Stimulated activated CD8-positive, alpha-beta memory T cell treated with anti-CD3 and anti-CD28 coated beads, Interleukin-15, amount 100 ng/mL, for 24 hours (primary cell): ENCODE results near the gene AGPAT2.

Source experiments
- DNase-seq: peaks from one replicate; pipeline ENCODE4 v3.0.0-alpha.2; 2020; ENCODE audit warnings: low read depth

Gene AGPAT2

DNA sequence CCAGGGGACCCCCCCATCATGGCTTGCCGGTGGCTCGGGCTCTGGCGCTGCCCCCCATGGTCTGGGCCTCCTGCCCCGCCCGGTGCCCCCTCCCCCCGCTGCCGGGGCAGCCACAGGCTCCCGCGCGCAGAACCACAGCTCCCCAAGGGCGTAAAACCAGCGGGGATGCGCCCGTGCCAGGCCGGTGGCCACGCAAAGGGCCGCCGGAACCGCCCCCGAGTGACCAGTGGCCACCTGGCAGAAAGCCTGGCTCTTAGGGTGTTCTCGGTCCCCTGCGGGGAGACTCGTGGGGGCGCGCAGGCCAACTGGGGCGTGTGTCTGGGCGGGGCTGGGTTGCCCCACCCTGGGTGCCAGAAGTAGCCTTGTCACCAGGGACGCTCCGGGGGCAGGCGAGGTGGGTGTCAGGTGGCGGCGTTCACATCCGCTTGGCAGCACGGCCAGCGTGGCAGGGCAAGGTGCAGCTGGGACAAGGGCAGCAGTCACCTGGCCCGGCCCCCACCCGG lies 515 bp upstream of the AGPAT2 start:
- DNase-seq, result no peak

DNA sequence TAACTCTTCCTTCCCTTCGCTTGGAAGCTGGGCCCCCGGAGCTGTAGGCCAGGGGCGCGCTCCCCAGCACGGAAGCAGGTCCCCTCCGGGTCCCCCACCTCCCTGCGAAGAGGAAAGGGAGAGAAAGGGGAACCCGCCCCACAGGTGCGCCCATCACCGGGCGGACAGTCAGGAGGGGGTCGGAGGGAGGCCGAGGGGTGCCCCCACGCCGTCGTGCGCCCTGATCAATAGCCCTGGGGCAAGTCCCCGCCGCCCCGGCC lies 793 bp downstream of the AGPAT2 start:
- no peak for DNase-seq

DNA sequence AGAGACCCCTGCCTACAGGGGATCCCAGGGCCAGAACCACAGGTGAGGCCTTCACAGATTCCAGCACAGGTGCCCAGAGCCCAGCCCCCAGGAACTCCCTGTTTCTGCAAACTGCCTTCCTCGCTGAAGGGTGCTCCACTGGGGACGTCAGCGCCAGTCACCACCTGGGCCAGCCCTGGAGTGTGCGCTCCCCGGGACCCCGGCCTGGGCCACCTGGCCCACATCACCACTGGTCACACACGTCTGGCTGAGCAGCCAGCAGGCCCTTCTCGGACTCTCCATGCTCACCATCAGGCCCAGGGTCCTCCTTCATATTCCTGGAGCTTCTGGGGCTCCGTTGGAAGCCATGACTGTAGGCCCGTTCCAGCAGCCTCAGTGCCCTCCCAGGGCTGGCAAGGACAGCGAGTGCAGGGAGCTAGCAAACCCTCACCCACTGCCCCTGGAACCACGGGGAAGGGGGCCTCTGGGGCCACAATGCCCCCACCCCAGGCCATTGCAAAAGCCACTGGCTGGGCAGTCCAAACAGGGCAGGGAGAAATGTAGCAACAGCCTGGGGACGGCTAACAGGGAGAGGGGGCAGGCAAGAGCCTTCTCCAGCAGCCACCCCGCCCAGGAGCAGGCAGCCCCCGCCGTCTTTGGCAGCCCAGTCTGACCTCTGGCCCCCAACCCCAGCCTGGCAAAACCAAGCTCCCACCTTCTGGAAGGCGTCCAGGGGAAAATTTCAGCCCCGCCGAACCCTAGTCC lies 1.3 kb downstream of the AGPAT2 start:
- no peak for DNase-seq

DNA sequence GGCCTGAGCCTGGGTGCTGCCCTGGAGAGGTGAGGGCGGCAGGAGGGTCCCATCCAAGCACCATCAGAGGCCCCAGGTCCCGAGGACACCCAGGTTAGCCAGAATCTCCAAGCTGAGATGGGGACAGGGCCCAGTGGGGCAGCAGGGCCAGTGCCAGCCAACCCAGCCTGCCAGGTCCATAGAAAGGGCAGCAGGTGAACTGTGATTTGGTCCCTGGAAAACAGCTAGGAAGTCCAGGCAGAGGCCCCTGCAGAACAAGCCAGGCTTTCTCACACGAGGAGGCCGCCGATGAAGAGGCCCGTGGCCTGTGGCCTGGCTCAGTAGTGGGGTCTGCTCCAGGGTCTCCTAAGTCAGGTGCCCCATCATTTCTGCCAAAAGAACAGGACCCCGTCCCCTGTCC lies 2.0 kb downstream of the AGPAT2 start:
- DNase-seq, result no peak

DNA sequence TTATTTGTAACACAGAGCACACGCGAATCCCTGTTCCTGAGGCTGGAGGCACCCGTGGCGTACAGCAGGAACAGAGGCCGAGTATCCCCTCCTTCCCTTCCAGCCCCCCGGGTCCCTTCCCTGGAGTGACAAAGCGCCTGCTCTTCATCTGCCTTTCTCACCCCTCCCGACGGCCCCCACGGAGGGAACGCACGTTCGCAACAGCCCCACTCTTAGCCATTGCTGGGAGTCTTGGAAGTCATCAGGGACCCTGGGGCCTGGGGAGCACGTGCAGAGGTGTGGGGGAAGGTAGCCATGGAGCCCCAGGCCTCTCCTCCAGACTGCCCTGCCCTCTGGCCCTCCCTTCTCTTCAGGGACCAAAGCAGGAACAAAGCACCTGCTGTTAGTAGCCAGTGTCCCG lies 2.5 kb downstream of the AGPAT2 start:
- no peak for DNase-seq

DNA sequence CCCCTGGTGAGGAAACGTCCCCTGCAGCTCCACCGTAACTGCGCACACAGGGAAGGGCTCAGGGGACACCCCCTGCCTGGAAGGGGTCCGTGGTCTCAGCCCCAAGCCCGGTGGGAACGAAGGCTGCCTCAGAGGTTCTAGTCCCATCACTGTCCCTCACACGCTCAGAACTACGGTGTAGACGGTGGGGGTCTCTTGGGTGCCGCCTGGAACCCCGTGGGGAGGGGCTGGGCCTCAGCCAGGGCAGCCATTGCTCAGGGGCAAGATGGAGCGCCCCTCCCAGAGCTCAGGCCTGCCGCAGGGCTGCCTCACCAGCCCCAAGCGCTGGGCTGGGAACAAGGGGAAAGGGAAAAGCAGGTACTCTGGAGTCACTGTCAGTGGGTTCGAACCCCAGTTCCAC lies 2.9 kb downstream of the AGPAT2 start:
- DNase-seq, result no peak

DNA sequence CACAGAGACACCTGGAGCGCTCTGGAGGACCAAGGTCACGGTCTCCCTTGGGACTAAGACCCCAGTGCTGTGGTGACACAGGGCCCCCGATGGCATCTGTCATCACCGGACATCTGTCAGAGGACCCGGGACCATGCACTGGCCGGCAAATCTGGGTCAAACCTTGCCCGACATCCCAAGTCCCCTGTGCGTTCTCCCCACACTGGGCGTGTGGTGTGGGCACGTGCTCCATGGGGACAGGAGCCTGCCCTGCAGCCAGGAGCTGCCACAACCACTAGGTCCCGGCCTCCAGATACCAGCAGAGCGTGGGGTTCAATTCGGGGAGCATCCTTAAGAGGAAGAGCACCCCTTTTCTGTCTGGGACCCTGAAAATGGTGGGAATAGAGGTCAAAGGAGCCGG lies 3.5 kb downstream of the AGPAT2 start:
- DNase-seq, result no peak

DNA sequence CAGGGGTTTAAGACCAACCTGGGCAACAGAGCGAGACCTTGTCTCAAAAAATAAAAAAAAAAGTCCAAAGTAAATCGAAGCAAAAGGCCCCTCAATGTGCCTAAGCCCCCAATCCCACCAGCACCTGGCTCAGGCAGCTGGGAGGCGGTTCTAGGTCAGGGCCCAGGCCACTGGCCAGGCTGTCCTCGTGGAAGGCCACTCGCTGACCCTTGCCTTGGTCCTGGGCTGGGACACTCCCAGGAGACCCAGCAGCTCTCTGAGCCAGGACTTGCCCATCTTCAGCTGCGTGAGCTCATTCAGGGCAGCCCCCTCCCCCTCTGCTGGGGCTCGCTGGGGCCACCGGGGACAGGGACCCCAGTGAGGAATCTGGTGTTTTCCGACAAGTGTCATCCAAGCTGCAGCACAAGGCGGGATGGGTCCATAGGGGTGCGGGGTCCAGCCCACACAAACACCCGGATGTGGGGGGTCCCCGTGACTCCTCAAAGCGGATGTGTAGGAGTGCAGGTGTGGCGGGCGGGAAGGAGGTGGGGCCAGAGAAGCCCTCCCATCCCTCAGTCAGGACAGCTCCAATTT lies 4.0 kb downstream of the AGPAT2 start:
- DNase-seq, result no peak

DNA sequence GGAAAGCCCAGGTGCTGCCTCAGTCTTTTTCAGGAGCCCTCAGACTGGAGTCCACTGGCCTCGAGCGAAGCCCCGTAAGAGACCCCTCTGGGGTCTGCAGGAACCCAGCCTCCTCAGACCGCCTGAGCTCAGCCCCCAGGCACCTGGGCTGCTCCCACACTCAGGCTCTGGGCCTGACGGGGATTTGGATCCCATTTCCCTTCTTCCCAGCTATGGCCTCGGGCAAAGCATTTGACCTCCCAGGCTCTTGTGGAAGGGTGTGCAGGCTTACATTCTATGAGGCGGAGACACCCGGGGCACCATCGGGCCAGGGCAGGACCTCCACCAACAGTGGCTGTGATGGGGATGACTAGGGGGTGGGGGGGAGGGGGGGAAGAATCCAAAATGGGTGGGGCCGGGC lies 4.5 kb downstream of the AGPAT2 start:
- no peak for DNase-seq

DNA sequence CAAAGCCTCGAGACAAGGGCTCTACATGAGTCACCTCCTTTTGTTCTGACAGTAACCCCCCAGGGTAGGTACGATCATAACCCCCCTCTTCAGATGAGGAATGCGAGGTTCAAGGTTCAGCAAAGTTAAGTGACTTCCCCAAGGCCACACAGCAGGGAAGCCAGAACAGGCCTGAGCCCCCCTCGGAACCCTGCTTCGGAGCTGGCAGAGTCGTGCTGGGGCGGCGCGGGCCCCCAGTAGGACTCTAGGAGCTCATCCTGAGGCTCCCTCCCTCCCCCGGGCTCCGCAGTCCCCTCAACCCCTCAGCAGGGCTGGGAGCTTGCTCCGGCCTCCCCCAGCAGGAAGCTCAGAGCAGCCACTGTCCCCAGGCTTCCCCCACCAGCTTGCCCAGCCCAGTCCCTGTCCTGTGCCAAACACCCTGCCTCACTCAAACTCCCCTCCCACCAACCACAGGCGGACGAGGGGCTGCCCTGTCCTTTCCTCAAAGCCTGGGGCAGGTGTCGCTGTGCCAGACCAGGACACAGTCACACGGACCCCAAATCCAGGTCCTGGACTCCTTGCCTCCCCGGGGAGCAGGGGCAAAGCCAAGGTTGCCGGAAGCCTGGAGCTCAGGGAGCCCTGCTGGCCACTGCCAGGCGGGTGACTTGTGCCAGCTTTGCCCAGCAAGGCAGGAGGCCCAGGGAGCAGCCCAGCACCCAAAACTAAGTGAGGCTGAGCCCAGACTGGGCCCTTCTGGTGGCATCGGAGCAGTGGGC lies 5.1 kb downstream of the AGPAT2 start:
- no peak for DNase-seq

DNA sequence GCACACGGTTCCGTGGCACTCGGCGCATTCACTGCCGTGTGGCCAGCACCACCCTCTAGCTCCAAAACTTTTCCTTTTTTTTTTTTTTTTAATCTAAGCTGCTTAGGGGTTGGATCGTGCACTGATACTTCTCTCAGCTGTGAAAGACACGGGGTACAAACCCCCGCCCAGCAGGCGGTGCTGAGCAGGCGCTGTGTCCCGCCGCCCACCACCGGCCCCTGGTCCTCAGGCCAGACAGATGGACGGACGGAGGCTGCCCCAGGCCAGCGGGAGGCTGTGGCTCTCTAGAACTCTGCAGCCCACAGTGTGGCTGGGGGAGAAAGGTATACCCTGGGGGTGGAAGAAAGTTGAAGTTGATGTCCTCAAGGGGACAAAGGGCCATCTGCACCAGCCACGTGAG lies 6.2 kb downstream of the AGPAT2 start:
- DNase-seq, result no peak

DNA sequence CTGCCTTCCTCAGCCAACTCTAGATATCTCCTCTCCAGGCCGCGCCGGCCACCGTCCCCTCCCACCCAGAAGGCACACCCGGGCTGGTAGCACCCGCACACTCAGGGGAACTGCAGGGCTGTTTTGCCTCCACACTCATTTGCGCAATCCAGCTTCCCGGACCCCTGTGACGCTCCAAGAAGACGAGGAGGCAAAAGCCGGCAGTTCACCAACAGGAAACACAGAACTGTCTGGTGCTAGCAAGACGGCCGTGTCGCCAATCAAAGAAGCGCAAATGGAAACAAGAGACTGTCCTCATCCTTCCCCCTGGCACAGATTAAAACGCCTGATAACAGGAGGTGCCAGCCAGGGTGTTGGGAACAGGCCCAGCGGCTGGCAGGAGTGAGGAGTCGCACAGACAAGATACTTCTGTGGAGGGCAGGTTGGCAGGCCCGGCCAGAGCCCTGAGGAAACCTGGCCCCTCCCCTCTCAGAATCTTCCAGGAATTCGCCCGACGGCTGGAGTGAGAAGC lies 7.8 kb downstream of the AGPAT2 start:
- no peak for DNase-seq

DNA sequence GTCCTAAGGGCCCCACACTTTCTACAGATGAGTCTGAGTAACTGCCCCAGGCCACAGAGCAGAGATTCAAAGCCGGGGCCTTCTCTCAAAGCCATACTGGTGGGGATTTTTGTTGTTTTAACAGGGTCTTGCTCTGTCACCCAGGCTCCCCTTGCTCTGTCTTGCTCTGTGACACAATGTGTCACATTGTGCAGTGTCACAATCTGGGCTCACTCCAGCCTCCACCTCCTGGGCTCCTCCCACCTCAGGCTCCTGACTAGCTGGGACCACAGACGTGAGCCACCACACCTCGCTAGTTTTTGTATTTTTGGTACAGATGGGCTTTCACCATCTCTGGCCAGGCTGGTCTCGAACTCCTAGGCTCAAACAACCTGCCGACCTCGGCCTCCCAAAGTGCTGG lies 8.6 kb downstream of the AGPAT2 start:
- DNase-seq, result no peak

DNA sequence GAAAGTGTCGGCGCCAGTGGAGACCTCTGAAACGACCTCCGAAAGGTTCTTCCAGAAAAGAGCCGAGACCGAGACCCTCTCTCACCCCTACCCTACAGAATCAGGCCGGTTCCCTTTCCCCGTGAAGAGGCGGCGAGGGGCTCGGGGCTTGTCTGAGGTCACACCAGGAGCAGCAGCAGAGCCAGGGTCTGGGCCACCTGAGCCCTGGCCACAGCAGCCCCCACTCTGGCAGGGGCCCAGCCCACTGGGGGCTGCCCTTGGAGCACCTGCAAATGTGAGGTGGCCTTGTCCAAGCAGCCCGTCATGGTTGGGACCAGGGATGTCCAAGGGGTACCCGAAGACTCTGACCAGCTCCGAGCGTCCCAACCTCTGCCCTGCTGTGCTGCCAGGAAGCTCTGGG lies 9.2 kb downstream of the AGPAT2 start:
- no peak for DNase-seq

DNA sequence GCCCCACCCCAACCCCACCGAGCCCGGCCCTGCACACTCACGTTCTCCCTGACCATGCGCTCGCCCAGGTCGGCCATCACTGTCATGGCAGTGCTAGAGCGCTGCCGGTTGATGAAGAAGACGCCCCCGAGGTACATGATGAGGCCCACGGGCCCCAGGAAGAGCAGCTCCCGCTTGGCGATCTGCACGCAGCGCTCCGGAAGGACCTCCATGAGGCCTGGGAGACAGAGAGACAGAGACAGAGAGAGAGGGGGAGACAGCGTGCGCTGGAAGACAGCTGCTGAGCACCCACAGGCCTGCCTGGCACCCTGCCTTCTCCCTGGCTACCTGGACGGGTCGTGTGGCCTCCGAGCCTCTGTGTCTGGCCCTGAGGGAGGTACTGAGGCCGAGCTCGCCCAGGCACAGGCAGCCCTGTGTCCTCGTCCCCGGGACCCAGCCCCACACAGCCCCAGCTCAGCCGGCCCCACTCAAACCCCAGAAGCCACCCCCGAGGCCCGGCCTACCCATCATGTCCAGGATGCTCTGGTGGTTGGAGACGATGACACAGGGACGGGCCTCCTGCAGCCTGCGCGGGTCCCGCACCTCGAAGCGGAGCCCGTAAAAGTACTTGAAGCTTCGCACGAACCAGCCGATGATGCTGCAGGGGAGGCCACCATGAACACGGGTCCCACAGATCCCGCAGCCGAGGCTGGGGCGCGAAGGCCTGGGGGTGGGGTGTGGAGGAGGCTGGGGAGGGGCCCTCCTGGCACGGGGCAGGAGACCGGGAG lies 10.2 kb downstream of the AGPAT2 start:
- DNase-seq, result no peak

DNA sequence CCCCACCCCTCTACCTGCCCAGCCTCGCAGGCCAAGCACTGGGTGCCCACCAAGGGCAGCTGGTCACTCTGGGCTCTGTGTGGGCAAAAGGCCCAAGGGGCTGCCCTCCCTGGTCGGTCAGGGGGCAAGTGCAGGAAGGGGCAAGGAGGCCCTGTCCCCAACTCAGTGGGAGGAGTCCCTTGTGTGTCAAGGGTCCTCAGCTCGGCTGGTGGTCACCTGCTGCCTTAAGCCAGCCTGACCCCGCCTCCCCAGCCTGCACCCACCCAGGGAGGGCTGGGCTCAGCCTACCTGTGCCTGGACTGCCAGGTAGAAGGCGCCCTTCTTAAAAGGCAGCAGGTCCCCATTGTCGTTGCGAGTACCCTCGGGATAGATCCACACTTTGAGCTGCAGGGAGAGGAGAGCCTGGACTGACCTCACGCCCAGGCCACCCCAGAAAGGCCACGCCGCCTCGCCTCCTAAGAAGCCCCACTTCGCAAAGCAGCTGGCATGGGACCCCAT lies 10.9 kb downstream of the AGPAT2 start:
- DNase-seq, result no peak

DNA sequence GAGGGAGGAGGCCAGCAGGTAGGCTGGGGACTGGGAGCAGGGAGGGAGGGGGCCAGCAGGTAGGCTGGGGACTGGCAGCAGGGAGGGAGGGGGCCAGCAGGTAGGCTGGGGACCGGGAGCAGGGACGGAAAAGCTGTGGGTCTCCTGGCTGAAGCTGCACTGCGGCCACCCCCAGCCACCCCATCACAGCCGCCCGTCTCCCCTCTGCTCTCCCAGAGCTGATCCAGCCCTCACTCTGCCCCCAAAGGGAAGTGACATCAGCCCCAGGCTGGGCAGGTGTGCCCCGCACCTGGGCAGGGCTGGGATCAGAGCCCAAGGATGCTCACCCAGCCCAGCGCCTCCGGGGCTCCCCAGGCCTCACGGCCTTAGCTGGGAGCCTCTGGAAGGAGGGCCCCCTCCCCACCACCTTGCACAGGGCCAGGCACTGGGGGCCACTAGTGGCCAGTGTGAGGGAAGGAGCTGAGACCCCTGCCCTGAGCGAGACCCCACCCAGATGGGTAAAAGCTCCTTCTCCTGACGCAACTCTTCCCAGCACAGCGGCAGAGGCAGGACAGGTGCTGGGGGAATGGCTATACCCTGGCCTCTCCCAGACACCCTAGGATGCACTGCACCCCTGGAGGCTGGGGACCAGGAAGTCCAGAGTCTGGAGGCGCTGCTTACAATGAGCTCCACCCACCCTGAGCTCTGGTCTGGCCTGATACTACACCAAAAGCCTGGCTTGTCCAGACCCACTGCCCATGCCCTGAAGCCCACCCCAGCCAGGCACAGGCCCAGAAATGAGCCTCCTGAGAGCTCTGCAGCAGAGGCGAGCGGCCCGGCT lies 11.6 kb downstream of the AGPAT2 start:
- no peak for DNase-seq

DNA sequence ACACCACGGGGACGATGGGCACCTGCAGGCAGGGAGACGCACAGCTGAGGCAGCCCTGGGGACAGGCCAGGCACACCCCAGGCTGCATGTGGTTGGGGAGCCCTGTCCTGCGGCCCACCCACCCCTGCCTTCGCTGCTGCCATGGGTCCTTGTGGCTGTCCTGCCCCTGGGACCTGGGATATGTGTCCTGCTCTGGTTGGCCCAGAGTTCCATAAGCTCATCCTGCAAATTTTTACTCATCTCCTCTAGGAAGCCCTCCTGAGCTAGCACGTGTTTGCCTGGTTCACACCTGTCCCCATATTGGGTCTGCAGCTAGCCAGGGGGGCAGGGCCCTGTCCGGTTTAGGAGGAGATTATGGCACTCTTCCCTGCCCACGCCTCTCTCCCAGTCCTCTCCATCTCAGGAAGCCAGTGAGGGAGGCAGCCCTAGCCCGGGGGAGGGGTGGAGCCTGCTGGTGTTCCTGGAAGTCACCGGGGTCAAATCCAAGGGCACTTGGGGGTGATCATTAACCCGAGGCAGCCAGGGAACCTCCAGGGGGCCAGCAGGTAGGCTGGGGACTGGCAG lies 12.4 kb downstream of the AGPAT2 start:
- DNase-seq, result no peak

DNA sequence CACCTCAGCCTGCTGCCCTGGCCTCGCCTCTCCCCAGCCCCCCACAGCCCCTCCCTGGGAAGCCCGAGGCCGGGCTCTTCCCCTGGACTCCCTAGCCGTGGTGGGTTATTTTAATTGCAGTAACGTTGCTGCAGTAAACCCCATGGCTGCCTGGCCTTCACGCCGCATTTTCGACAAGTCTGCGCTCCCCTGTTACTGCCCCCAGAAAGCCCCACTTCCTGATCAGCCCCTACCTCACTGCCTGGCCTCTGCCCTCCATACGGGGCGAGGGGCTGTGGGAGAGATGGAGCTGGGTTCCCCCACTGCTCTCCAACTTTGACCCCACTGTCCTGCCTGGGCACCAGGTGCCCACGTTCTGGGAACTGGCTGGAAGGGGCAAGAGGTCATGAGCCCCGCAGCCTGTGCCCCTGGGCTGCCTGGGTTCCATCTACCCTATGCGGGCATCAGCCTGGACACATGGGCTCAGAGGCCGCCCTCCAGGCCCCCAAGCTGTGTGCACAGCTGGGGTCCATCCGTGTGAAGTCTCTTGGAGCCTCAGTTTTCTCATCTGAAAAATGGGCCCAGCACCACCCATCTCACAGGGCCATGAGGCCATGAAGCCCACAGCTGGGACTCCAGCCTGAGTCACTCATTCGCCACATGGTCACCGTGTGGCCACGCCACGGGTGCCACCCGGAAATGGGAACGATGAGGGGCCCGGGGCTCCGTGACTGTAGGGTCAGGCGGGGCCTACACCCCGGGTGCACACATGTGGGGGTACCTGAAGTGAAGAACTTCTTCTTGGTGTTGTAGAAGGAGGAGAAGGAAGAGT lies 13.1 kb downstream of the AGPAT2 start:
- DNase-seq, result no peak
